IPS DF 4.7 (cell line): Measurements from ENCODE around the gene SLC35F5.
"Not testable (repeated sequence)": the region's sequence is repeated elsewhere in the genome, so short reads cannot be mapped to it uniquely, and the experiment has no call there.

Source experiments
- DNase-seq: peaks from one replicate; pipeline ENCODE4 v3.0.0-alpha.2; 2013; ENCODE audit warnings: low spot score; ENCODE audit errors: extremely low read depth

Gene SLC35F5, protein sequence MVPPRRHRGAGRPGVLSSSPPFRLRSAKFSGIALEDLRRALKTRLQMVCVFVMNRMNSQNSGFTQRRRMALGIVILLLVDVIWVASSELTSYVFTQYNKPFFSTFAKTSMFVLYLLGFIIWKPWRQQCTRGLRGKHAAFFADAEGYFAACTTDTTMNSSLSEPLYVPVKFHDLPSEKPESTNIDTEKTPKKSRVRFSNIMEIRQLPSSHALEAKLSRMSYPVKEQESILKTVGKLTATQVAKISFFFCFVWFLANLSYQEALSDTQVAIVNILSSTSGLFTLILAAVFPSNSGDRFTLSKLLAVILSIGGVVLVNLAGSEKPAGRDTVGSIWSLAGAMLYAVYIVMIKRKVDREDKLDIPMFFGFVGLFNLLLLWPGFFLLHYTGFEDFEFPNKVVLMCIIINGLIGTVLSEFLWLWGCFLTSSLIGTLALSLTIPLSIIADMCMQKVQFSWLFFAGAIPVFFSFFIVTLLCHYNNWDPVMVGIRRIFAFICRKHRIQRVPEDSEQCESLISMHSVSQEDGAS

DNA sequence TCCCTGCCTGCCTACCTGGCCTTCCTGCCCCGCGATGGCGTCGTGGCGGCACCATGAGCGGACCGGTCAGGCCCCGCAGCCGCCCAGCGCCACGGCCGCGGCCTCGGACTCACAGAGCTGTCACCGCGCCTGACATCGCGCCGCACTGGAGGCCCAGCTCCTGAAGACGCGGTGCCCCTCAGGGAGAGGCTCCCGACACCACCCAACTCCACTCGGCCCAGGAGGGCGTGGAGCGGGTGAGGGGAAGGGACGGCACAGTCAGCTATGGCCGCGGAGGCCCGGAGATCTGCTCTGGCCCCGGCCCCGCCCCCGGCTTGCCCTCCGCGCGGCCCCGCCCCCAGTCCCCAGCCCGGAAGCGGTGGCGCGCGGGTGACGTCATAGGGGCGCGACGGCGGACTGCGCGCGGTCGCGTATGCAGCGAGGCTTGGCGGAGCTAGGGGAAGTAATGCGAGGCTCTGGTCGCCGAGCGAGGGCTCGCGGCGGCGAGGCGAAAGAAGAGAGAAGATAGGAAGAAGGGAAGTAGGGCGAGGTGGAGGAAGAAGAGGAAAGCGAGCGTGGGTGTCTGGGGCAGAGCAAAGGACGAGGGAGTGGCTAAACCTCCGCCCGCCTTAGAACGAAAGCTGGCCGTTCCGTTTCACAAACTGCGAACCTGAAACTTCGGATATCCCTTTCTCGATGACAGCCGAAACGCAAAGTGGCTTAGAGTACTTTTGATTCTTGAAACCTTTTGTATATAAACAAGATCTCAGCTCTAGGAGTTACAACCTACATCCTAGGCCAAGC lies at the start of gene SLC35F5:
SLC35F5 (minus strand) TSS at position 288 of the 783 bp plus-strand sequence; CDS start at position 55, 233 bp downstream.
- DNase-seq, result no peak

DNA sequence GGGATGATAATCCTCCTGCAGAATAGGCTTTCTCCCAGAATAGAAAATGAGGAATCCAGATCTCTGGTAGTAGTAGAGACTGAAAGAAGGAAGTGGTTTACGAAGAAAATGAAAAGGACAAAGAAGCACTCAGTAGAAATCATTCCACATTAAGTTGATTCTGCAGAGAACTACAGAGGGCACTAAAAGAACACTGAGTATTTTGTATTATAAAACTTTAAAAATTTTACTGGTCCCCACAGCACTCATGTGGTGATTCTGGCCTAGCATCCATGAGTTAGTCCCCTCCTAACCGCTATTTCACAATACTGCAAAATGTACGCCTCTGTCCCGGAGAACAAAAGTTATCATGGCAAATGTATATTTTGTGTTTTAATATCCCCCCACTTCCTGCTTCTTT lies 42.9 kb upstream of the SLC35F5 start:
- DNase-seq, result no peak

DNA sequence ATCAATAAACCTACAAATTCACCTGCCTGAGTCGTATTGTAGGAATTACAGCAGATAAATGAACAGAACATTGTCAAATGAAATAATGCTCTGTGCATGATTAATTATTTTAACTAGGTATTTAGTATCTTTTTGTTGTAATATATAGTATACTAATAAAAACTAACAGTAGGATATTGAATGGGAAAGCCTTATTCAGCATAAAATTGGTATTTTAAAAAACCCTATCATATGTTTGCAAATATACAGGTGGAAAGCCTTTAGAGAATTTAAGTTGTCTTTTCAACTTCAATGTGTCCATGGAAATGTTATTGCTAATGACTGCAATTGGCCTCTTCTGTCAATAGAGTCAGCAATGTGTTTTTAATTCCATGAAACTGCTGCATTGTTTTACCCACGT lies 40.8 kb upstream of the SLC35F5 start:
- DNase-seq, result no peak

DNA sequence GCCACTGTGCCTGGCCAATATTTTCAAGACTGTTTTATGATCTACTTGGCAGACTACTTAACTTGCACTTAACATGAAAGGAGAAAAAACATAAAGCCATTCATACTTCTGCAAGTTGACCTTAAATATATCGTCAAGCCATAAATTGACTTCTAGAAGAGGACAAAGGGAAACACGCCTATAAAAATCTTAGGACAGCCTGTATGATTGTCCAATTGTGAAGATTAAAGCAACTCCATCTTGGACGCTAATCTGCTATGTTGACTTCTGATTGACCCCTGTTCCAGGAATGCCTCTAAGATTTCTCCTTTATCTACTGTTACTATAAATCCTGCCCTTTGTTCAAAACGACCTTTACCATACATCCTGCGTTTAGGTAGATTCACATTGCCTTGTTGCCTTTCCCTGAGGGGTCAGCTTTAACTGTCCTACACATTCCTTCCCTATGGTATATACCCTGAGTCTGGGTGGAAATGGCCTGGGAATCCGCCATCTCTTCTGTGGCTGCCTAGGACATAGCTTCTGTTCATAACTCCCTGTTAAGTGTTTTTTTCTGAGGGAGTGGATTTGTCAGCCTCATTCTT lies 40.2 kb upstream of the SLC35F5 start:
- no peak for DNase-seq

DNA sequence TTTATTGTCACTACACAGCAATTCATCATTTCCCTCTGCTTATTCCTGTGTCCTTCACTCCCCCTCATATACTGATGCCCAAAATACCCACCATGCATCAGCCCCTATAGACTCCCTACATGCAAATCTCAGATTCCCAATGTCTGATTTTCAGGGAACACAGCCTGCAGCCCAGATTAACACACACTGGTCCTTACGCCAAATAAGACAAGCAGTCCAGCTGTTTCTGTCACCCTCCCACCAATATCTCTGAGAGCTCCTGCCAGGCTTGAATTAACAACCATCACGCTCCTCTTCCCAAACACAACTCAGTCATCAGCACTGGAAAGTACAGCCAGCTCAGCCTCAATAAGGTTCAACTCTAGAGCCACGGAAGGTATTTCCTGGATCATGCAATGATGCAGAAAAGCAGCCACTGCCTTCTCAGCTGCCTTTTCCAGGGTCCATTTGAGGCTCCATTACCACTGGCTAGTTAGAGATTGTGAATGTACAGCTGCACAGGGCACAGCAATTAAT lies 39.0 kb upstream of the SLC35F5 start:
- DNase-seq, result no peak

DNA sequence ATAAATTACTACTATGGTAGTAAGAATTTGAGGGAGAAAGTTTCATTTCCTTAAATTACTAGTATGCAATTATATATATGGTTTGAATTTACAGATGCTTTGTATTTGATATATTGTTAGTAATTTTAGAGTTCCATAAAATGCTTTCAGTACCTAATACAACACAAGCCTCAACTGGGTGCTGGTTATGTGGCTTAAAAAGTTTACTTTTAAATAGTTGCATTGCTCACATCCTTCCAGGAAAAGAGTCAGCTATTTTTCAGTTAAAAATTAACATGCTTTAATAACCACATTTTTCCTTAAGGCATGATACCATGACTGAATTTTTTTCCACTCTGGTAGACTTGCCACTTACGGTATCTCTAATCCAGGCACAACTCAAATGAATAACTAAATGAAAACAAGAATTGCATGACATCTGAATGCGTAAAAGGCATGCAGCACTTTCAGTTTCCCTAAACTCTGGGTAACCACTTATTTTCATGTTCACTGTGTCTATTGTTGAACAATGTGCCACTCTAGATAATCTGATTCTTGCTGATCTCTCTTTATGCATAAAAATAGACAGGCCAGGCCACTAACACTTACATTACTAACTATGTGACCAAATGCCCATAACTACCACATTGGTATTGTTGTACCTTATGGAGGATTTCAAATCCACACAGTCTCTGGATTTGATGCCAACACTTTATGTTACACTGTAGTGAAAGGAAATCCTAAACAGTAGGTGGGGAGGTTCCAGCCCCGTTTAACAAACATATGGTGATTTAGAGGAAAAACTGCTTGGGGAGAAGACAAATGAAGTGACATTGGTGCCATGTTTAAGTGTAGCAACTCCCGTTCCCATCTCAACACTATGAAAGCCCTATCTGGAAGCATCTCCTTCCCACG lies 35.5 kb upstream of the SLC35F5 start:
- no peak for DNase-seq

DNA sequence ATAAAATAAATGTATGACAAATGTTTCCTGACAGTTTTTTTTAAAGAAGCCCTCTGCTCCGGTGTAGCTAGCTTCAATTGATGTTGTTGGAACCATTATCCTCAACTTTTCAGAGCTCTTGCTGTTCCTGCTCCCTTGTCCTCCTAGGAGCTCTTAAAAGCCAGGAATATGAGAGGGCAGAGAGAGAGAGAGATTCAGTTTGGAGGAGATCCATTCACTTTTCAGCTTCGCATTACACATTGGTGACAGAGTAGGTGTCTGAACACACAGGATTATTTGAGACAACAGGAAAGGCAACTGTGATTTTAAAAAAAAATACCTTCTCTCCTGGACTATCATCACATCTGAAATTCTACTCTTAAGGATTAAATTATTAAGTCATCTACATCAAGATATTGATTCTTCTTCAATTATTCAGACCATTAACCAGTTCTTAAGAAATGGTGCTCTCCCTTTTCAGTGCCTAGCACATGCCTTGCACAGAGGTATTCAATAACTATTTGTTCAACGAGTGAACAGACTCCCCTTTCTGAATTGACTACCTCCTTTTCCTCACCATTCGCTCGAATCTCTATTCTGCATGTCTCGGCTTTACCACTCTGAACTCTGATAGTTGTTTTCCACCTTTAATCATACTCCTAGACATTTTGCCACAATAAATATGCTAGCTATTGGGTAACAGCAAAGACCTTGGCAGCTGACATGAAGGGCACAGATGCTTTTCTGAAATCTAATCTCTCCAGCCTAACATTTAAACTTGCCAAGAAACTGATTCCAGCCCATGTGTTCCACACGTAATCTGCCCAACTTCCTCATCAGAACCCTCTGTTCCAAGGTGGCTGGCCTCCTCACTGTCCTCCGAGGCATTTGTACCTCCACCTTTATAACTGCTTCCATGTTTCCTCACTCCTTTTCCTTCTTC lies 28.6 kb upstream of the SLC35F5 start:
- DNase-seq, result no peak

DNA sequence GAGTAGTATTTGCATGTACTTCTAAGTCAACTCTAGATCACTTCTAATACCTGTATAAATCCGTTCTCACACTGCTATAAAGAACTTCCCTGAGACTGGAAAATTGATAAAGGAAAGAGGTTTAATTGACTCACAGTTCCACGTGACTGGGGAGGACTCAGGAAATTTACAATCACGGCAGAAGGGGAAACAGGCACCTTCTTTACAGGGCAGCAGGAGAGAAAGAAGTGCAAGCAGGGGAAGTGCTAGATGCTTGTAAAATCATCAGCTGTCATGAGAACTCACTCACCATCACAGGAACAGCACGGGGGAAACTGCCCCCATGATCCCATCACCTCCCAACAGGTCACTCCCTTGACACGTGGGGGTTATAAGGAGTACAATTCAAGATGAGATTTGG lies 24.0 kb upstream of the SLC35F5 start:
- no peak for DNase-seq

DNA sequence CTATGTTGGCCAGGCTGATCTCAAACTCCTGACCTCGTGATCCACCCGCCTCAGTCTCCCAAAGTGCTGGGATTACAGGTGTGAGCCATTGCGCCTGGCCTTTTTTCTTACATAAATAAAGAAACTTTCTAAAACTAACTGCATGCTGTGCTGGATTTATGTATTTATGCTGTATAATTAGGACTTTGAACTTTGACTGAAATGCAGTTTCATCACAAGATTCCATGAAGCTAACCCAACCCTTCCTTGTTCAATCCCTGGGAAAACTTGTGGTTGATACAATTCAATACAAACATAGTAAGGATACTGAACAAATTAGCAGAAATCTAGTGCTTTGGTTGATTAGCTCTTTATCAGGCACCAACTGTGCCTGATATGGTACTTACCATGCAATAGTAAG lies 20.9 kb upstream of the SLC35F5 start:
- no peak for DNase-seq

DNA sequence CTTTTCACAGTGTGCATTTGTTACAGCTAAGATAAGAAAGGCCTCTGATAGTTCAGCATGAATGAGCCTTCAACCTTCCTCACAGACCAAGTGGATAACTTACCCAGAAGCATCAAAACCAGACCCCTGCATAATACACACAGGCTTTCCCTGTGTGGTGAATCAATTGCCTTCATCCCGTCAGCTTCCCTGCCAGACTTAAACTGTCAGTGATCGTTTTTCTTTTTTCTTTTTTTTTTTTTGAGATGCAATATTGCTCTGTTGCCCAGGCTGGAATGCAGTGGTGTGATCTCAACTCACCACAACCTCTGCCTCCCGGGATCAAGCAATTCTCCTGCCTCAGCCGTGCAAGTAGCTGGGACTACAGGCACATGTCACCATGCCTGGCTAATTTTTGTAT lies 20.5 kb upstream of the SLC35F5 start:
- no peak for DNase-seq

DNA sequence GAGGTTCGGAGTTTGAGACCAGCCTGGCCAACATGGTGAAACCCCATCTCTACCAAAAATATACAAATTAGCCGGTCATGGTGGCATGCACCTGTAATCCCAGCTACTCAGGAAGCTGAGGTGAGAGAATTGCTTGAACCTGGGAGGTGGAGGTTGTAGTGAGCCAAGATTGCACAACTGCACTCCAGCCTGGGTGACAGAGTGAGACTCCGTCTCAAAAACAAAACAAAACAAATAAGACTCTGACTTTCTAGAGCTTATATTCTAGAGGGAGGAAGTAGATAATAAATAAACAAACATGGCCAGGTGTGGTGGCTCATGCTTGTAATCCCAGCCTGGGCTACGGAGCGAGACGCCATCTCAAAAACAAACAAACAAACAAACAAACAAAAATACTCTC lies 18.2 kb upstream of the SLC35F5 start:
- DNase-seq, result not testable (repeated sequence)

DNA sequence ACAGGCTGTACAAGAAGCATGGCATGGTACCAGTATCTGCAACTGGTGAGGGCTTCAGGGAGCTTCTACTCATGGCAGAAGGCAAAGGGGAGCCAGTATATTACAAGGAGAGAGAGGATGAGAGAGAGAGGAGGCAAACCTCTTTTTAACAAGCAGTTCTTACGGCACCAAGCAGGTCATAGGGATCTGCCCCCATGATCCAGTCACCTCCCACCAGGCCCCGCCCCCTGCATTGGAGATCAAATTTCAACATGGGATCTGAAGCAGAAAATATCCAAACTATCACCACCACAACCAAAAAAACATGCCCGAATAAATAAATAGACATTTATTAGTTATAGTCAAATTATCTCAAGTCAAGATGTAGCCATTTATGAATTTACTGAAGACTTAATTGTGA lies 14.5 kb upstream of the SLC35F5 start:
- DNase-seq, result no peak

DNA sequence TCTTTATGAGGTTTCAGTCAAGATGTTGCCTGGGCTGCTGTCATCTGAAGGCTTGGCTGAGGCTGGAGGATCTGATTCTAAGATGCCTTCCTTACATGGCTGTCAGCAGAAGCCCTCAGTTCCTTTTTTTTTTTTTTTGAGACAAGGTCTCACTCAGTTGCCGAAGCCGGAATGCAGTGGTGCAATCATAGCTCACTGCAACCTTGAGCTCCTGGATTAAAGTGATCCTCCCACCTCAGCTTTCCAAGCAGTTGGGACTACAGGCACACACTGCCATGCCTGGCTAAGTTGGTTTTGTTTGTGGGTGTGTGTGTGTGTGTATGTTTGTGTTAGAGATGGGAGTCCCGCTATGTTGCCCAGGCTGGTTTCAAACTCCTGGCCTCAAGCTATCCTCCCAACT lies 13.1 kb upstream of the SLC35F5 start:
- no peak for DNase-seq

DNA sequence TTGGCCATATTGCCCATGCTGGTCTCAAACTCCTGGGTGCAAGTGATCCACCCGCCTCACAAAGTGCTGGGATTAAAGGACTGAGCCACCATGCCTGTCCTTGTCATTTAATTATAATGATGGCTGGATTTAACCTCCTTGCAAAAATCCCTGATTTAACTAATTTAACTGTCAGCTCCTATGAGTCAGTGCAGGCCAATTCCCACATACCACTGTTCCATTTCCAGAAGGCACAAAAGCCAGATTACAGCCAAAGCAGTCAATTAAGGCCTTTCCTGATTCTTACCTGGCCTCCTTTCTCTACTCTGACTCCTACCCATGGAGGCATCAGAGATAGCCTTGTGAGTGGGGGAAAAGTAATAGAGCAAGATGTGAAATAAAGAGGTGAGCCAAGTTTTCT lies 12.3 kb upstream of the SLC35F5 start:
- no peak for DNase-seq

DNA sequence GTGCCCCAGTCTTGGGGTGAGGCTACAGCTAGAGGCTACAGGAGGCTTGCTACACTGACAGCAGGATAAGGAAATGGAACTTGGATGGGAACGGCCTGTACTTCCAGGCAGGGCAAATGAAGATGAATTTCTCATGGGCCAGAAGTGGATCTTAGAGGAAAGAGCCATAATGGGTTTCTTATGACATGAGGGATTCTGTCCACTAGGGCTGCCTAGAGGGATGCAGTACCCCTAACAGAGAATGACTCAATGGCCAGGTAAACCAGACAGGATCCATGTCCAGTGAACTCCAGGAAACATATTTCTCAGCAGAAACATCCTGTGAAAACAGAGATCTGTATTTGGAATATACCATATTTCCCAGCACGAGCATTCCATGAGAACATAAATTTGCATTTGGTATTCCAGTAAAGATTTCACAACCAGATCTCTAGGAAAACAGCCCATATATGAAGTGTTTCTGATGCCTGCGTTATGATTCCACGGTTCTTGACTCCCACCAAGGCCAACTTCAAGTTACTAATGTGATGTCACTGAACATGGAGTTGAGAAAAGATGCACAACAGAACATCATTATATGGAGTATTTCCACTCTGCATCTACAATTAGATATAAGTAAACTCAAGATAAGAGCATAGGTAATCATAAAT lies 11.5 kb upstream of the SLC35F5 start:
- no peak for DNase-seq

DNA sequence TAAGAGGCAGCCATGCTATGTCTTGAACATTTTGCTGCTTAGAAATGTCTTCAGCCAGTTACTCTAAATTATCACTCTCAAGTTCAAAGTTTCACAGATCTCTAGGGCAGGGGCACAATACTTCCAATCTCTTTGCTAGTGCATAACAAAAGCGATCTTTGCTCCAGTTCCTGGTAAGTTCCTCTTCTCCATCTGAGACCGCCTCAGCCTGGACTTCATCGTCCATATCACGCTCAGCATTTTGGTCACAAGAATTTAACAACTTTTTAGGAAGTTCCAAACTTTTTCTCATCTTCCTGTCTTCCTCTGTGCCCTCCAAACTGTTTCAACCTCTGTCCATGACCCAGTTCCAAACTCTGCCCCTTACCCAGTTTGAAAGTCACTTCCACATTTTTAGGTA lies 8.8 kb upstream of the SLC35F5 start:
- no peak for DNase-seq

DNA sequence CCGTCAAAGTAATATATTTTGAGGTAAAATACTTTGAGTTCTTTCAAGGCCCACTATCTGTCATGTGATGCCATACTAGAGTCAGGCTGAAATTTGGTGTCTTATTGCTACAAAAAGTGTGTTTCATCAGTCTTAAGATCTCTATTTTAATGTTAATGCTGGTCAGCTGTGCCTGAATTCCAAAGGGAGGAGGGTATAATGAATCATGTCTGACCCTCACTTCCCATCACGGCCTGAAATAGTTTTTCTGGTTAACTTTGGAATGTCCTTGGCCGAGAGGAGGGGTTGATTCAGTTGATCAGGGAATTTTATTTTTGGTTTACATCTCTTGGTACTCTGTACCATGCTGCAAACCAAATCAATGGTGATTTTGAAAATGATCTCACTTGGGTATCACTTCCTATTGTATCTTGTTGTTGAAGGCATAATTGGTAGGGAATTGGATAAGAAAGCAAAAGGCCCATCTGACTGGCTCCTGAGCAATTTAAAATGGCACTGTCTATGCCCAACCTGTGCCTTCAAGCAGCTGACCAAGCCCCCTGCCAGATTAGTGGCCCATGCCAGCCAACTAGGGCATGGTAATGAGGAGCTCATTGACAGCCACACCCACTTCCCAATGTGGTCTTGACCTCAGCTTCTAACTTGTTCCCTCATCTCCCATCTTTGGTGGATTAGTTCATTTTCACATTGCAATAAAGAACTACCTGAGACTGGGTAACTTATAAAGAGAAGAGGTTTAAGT lies 6.1 kb upstream of the SLC35F5 start:
- no peak for DNase-seq

DNA sequence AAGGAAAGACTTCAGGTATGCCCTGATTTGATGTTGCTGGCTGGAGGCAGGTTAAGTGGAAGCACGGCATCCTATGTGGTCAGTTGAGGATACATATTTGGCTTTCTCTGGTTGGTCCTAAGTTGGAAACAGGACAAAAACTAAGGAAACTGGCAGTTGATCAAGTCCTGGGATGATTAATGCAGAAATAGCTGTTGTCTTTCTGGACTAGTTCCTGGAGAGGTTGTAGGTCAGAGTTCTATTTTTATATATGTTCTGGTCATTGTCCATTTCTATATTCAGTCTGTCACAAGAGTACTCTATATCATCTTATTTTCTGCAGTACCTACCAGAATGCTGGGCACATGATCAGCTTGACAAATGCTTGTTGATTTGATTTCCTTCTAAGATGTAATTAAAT lies 4.0 kb upstream of the SLC35F5 start:
- DNase-seq, result no peak
